RCC 7860 (cell line): Measurements from ENCODE around the gene KIAA1328.
"Not testable (repeated sequence)": the region's sequence is repeated elsewhere in the genome, so short reads cannot be mapped to it uniquely, and the experiment has no call there.

Experiments
- DNase-seq: peaks from one replicate; pipeline ENCODE4 v3.0.0-alpha.2; 2015; ENCODE audit warnings: low spot score
- FAIRE-seq: peaks from 2 replicates; lab custom pipeline; 2012; peaks lifted over from hg19 to GRCh38; lab: Jason Lieb, UNC

Gene KIAA1328

DNA sequence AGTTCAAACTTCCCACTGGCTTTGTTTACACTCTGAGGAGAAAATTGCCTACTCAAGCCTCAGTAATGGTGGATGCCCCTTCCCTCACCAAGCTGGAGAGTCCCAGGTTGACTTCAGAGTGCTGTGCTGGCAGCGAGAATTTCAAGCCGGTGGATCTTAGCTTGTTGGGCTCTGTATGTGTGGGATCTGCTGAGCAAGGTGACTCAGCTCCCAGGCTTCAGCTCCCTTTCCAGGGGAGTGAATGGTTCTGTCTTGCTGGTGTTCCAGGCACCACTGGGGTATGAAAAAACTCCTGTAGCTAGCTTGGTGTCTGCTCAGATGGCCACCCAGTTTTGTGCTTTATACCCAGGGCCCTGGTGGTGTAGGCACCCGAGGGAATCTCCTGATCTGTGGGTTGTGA is 50.9 kb downstream of the KIAA1328 start:
- not testable (repeated sequence) for FAIRE-seq, DNase-seq

DNA sequence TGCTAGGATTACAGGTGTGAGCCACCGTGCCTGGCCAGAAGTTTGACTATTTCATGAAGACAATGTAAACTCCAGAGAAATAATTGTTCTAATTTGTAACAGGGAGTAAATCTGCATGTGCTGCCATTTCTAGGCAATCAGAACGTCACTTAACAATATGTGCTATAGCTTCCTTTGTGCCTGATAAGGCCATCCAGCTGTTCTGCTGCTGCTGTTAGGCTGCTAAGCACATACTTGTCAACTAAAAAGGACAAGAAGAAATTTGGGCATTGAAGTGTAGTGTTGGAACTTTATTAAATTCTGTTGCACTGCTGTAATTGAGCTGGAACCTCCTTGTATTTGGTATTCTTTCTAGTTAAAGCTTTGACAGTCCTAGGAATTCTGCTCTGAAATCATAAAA is 57.1 kb downstream of the KIAA1328 start:
- FAIRE-seq (no peak), DNase-seq (no peak)

DNA sequence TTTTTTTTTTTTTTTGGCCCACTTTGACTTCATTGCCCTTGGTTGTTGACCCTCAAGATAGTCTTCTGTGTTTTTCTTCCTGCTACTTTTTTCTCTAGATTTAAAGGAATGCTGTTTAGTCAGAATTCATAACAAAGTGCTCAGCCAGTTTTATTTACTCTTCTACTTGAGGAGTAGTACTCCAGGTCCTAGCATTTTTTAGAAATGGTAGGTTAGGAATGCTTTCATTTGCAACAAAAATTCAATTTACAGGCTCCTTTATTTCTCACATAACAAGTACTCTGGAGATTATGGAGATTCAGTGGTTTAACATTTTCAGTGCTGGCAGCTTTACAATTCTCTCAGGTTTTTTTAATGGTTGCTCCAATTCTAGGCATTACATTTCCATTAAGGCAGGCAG is 58.2 kb downstream of the KIAA1328 start:
- no peak for DNase-seq
- no peak for FAIRE-seq

DNA sequence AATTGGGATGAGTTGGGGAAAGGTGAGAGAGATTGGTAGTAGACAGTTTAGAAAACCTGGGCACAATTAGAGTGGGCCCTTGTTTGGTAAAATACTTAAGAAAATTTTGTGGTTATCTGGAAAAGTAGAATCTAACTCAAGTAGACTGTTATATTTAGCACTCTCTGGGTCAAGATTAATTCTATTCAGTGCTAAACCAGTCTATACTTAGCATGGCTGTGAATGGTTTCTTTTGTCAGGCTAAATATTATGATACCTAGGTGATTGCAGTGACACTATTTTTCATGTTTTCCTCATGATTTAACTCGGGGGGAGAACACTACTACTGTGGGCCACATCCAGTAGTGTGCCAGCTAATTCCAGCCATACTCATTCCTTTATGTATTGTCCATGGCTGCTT is 58.9 kb downstream of the KIAA1328 start:
- FAIRE-seq (no peak), DNase-seq (no peak)

DNA sequence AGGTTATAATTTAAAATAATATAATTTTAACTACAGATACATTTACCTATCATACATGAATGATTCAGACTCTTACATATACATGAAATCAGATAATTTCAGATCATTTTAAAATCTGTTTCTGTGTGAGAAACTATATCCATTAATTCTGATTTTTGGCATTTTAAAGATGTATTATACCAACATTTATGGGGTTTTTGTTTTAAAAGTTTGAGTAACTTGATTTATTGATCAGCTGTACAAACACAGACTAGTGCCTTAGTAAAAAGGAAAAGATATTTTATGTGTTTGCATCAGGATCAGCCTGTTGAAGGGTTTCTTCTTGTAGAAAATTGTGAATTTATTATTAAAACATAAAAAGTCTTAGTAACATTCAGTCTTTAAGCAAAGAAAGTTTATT is 59.9 kb downstream of the KIAA1328 start:
- DNase-seq (no peak), FAIRE-seq (no peak)

- FAIRE-seq = no peak
- DNase-seq = no peak
Observed at GRCh38 chr18:36889321-36889720, 60.4 kb downstream of the KIAA1328 start.

- FAIRE-seq = no peak
Observed at GRCh38 chr18:36889742-36890141, 60.8 kb downstream of the KIAA1328 start.

GRCh38 chr18:36890598-36890997 is 61.7 kb downstream of the KIAA1328 start:
- DNase-seq (no peak), FAIRE-seq (no peak)

More at GRCh38 chr18:36889742-36890141, 60.8 kb downstream of the KIAA1328 start:
- no peak for DNase-seq

- DNase-seq = no peak
- FAIRE-seq = no peak
Observed at GRCh38 chr18:36893227-36893626, 64.3 kb downstream of the KIAA1328 start.

GRCh38 chr18:36895606-36896005 is 66.7 kb downstream of the KIAA1328 start:
- FAIRE-seq = no peak
- DNase-seq = no peak

DNA sequence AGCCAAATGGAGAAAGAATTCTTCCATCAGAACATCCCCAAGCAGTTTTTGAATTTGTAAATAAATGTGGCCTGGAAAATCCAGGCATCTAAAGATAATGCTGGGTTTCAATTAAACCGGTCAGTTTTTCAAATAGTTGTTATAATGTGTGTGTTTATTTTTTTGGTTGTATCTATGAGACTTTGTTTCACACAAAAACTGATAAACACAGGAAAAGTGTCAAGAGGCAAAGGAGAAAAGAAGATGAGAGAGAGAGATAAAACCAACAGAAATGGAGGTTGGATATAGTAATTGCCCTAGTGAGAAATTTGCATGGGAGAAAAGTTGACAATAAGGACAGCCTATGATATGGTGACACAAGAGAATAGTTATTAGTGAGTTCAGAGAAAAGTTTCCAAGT is 68.3 kb downstream of the KIAA1328 start:
- no peak for FAIRE-seq
- no peak for DNase-seq

- peak; percentile 69 for FAIRE-seq
- peak; percentile 54 for DNase-seq
Observed at GRCh38 chr18:36899289-36899688, 70.4 kb downstream of the KIAA1328 start.

DNA sequence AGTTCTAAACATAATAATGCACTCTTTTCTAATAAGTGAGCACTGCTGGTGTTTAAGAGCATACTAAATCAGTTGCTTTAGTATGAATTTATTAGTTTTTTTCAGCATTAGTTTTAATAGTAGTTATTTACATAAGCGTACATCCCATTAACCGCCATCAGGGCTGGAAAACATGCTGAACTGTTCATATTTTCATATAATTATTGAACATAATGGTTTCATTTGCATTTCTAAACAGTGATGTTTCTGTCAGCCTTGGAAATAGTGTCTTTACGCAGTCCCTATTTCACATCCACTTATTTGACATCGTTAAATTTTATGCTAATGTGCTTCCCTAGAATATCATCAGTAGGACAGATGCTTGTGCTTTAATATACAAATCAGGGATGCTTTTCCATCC is 71.5 kb downstream of the KIAA1328 start:
- FAIRE-seq (no peak), DNase-seq (no peak)

- FAIRE-seq = no peak
- DNase-seq = no peak
Observed at GRCh38 chr18:36901277-36901701, 72.4 kb downstream of the KIAA1328 start.

GRCh38 chr18:36903215-36903928 is 74.4 kb downstream of the KIAA1328 start:
- no peak for FAIRE-seq
- no peak for DNase-seq

DNA sequence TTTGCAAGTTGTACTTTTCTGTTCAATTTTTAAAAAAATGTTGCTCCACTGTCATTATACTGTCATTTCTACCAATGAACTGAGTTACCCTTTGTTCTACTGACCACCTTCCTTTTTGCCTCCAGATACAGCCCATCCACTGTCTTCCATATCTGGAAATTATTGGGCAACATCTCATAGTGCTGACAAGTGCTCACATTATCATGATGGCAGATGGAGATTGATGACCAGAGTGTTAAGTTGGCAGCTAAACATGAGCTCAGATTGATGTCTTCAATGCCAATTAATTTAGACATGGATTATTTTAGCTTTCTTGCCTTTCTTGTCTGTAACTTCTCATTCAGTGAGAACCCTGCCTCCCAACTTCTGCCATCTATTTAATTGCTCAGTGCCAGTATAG is 76.6 kb downstream of the KIAA1328 start:
- DNase-seq (no peak), FAIRE-seq (no peak)

DNA sequence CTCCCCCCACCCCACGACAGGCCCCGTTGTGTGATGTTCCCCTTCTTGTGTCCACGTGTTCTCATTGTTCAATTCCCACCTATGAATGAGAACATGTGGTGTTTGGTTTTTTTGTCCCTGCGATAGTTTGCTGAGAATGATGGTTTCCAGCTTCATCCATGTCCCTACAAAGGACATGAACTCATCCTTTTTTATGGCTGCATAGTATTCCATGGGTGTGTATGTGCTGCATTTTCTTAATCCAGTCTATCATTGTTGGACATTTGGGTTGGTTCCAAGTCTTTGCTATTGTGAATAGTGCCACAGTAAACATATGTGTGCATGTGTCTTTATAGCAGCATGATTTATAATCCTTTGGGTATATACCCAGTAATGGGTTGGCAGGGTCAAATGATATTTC is 80.4 kb downstream of the KIAA1328 start:
- not testable (repeated sequence) for FAIRE-seq, DNase-seq

DNA sequence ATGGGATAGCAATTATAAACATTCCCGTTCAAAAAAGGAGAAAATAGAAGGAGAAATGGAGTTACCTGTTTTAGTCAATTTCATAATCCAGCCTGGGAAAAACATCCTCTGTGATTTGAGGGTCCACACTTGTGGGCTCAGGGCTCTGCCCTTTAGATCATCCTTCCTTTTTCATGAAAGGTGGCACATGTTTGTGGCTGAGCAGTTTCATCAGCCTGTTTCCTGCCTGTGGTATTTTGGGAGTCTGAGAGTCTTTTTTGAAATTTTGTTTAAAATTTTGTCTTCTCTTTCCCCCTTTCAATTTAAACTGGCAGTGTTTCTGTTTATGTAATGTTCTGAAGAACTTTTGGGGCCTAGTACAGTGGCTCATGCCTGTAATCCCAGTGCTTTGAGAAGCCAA is 84.0 kb downstream of the KIAA1328 start:
- FAIRE-seq (no peak), DNase-seq (no peak)

DNA sequence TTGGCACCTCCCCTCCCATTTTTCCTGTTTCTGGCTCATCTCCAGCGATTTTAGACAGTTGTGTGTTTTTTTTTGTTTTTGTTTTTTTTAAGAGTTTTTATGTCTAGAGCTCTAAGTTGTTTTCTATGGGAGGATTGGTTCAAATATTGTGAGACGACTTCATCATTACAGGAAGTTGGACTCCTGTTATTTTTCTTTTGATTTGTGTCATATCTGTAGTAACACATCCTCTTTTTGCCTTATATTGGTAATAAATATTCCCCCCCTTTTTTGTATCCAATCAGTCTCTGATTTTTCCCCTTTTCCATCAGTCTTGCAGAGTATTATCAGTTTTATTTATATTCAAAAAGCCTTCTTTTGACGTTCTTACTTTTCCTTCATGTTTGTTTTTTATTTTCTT is 89.0 kb downstream of the KIAA1328 start:
- DNase-seq (no peak), FAIRE-seq (no peak)

GRCh38 chr18:36929601-36930000 is 100.7 kb downstream of the KIAA1328 start:
- FAIRE-seq (no peak), DNase-seq (no peak)

GRCh38 chr18:36931106-36931505 is 102.2 kb downstream of the KIAA1328 start:
- FAIRE-seq (no peak), DNase-seq (no peak)

- FAIRE-seq (no peak), DNase-seq (no peak)
Observed at GRCh38 chr18:36933552-36933951, 104.6 kb downstream of the KIAA1328 start.

DNA sequence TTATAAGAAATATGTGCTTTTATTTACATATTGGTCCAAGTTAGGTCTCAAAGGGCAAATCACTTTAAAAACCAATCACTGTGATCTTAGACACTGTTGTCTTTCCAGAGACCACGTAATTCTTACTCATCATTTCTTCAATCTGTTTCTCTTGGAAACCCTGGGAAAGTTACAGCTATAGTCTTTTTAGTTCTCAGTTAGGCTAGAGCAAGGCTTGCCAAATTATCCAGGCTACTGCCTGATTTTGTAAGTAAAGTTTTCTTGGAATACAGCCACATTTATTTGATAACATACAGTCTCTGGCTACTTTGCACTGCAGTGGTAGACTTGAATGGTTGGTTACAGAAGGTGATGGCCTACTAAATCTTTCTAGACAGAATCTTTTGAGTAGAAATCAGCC is 106.0 kb downstream of the KIAA1328 start:
- FAIRE-seq = peak; percentile 22
- peak; percentile 7 for DNase-seq
